Measurements from ENCODE around the gene EPHB1. TPM values are rescaled to one million over a fixed set of nuclear protein-coding genes. Genes with fewer than 3 reads are reported as not detected.

EPHB1 gene
- total RNA-seq, 4 donors from 2014 or later = 1.00 to 8.9 (median 4.5) TPM

DNA sequence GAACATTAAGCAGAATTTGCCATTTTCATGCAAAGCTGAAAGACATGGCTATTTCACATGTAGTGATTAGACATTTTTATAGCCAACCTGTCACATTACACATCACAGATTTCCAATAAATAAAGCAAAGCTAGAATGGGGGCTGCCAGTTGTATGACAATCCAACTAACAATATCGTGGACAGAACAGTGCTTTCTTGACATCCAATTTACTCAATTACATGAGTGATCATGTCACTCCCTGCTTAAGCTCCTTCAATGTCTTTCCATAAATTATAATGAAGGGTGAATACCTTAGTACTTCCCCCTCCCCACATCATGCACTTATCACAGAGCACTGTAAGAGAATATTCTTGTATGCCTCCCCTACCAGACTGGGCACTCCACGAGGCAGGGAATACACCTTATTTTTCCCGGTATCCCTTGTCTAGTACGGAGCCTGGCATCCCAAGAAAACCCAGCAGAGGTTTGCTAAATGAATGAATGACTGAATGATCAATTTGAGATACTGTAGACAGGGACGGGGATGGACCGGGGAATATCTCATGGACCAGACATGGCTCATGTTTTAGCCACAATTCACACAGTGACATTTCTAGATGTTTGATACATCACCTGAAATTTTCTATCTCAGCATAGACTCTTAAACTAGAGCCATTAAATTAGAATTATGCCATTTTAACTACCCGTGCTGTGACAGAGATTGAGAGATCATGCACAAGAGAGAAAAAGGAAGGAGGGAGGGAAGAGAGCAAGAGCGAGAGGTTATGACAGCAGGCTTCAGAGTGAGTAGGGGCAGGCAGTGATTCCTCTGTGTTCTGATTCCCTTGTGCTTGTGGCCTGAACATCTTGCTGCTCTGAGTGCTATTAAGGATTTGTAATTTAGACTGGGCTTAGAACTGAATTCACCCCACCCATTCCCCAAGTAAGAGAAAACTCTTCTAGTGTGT lies 77.7 kb downstream of the EPHB1 start:
- ATAC-seq (no peak), DNase-seq (no peak)
- peaks cover 0 to 14% of the 10 kb centered on the region in 2 donors for H3K4me1 ChIP-seq
- no peaks in the 10 kb centered on the region for H3K9me3 ChIP-seq
- in situ Hi-C loops (cut with MboI; ENCODE audit: low sequenced_read_pairs in 4 of 4) = no loop called here
- H3K4me3 ChIP-seq = no peak overlapping the region
- no peaks in the 10 kb centered on the region for H3K36me3 ChIP-seq
- H3K27ac ChIP-seq = no peak overlapping the region
- intact Hi-C loops (cut with DNase I; ENCODE audit: low total_unique reads) = no loop called here
- H3K27me3 ChIP-seq = no peaks in the 10 kb centered on the region
- TF ChIP-seq POLR2A (IDR thresholded peaks at IDR 0.05) = no peak
- TF ChIP-seq, protein P1, sequence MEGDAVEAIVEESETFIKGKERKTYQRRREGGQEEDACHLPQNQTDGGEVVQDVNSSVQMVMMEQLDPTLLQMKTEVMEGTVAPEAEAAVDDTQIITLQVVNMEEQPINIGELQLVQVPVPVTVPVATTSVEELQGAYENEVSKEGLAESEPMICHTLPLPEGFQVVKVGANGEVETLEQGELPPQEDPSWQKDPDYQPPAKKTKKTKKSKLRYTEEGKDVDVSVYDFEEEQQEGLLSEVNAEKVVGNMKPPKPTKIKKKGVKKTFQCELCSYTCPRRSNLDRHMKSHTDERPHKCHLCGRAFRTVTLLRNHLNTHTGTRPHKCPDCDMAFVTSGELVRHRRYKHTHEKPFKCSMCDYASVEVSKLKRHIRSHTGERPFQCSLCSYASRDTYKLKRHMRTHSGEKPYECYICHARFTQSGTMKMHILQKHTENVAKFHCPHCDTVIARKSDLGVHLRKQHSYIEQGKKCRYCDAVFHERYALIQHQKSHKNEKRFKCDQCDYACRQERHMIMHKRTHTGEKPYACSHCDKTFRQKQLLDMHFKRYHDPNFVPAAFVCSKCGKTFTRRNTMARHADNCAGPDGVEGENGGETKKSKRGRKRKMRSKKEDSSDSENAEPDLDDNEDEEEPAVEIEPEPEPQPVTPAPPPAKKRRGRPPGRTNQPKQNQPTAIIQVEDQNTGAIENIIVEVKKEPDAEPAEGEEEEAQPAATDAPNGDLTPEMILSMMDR (IDR thresholded peaks at IDR 0.05 in 4 of 5, conservative IDR thresholded peaks at IDR 0.05 in 1 of 5) = no peak

DNA sequence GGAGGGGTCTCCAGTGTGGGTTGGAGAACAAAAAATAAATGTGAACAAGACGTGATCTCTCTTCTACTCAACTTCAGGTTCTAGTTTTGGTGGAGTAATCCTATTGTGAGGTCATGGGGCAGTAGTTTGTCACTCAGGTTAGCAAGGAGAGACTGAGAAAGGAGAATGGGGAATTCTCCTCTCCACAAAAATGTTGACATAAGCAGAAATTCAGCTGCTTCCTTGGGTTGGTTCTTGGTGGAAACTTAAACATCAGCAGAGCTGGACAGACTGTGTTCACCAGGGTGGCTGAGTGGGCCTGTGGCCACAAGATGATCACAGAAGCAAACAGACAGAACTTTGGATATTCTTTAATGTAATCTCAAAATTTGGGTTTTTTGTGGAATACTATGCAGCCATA lies 78.7 kb downstream of the EPHB1 start:
- peaks cover 0 to 14% of the 10 kb centered on the region in 2 donors for H3K4me1 ChIP-seq
- ATAC-seq = no peak
- no peak for TF ChIP-seq POLR2A (IDR thresholded peaks at IDR 0.05)
- TF ChIP-seq, protein P1 (IDR thresholded peaks at IDR 0.05 in 4 of 5, conservative IDR thresholded peaks at IDR 0.05 in 1 of 5) = no peak
- no peaks in the 10 kb centered on the region for H3K36me3 ChIP-seq
- DNase-seq = no peak
- no peaks in the 10 kb centered on the region for H3K9me3 ChIP-seq
- in situ Hi-C loops (cut with MboI; ENCODE audit: low sequenced_read_pairs in 4 of 4) (no loop called here), intact Hi-C loops (cut with DNase I; ENCODE audit: low total_unique reads) (no loop called here)
- no peak overlapping the region for H3K27ac ChIP-seq
- H3K4me3 ChIP-seq = no peak overlapping the region
- H3K27me3 ChIP-seq = no peaks in the 10 kb centered on the region

DNA sequence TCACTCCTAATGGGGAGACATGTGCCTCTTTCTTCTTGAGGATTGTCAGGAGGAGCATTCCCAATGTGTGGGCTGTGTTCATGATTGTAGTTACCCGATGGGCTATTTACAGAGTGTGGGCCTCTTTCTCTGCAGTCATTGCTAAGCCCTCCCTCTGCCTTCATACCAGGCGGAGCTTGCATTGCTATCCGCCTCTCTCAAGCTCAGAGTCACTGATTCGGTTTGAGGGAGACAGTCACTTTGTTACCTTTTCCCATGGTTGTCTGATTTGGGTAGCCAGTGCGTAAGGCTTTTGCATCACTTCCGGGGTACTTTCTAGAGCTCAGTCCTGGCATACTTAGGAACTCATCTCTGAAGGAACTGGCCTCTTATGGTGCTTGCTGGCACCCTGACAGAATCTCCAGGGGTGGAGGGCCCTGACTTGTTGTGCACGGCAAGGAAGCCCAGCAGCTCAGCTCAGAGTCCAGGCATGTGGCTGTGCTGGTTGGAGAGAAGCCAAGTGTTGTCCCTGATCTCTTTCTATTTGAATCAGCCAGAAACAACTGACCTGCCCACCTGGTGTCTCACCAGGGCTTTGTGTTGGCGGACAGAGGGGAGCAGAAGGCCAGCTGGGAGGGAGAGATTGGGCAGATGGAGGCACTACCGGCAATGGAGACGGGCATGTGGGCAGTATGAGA lies 79.8 kb downstream of the EPHB1 start:
- no peaks in the 10 kb centered on the region for H3K9me3 ChIP-seq
- TF ChIP-seq, protein P1 (IDR thresholded peaks at IDR 0.05 in 4 of 5, conservative IDR thresholded peaks at IDR 0.05 in 1 of 5) = no peak
- no peak for TF ChIP-seq POLR2A (IDR thresholded peaks at IDR 0.05)
- intact Hi-C loops (cut with DNase I; ENCODE audit: low total_unique reads) (no loop called here), in situ Hi-C loops (cut with MboI; ENCODE audit: low sequenced_read_pairs in 4 of 4) (no loop called here)
- H3K27me3 ChIP-seq = no peaks in the 10 kb centered on the region
- no peak for ATAC-seq
- peaks cover 0 to 5% of the 10 kb centered on the region in 2 donors for H3K4me1 ChIP-seq
- H3K36me3 ChIP-seq = no peaks in the 10 kb centered on the region
- no peak for DNase-seq
- no peak overlapping the region for H3K27ac ChIP-seq
- H3K4me3 ChIP-seq = no peak overlapping the region

DNA sequence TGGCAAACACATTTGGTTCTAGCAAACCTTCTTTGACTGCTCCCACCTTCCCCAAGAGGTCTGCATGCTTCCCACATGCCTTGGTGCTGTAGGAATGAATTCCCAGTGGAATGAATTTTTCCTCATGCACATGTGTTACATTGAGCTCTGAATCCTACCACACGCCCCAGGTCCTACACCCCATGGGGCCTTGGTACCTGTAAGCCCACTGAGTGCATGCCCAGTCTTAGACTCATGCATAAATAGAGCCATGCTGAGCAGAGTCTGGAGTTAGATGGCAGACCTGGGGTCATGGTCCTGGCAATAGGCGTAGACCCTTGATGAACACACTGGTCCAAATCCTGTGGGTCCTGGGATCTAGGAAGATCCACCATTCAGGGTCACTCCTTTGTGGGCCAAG lies 81.8 kb downstream of the EPHB1 start:
- no peaks in the 10 kb centered on the region for H3K4me1 ChIP-seq
- DNase-seq (no peak), ATAC-seq (no peak)
- no peak overlapping the region for H3K4me3 ChIP-seq
- H3K9me3 ChIP-seq = no peaks in the 10 kb centered on the region
- in situ Hi-C loops (cut with MboI; ENCODE audit: low sequenced_read_pairs in 4 of 4) = no loop called here
- no peak for TF ChIP-seq POLR2A (IDR thresholded peaks at IDR 0.05)
- TF ChIP-seq, protein P1 (IDR thresholded peaks at IDR 0.05 in 4 of 5, conservative IDR thresholded peaks at IDR 0.05 in 1 of 5) = no peak
- H3K27ac ChIP-seq = no peak overlapping the region
- no peaks in the 10 kb centered on the region for H3K27me3 ChIP-seq
- intact Hi-C loops (cut with DNase I; ENCODE audit: low total_unique reads) = no loop called here
- H3K36me3 ChIP-seq = no peaks in the 10 kb centered on the region
